ENCODE results near the gene DRAM2.
"Not testable (repeated sequence)": the region's sequence is repeated elsewhere in the genome, so short reads cannot be mapped to it uniquely, and the experiment has no call there.

Gene DRAM2

GRCh38 chr1:111082421-111083203, 57.3 kb downstream of the DRAM2 start:
- DNase-seq (ENCODE audit: low spot score): no peak

GRCh38 chr1:111079329-111079728, 60.6 kb downstream of the DRAM2 start:
- not testable (repeated sequence) for DNase-seq (ENCODE audit: low spot score)

- not testable (repeated sequence) for DNase-seq (ENCODE audit: low spot score)
Measured at GRCh38 chr1:111077312-111077711, 62.6 kb downstream of the DRAM2 start.

Measured in CD4-positive, alpha-beta T cell treated with Interleukin-6 at 100 ng/mL for 8 hours (primary cell).